RWPE2 (cell line): ENCODE results near the gene FBXW4.

Experiments
- ATAC-seq: fragments of 200-7000 bp; cut with Tn5 transposase; 3 replicates; pipeline ENCODE4 v1.9.1; 2021; ENCODE audit warnings: low read depth
- DNase-seq: peaks from one replicate; pipeline ENCODE4 v3.0.0-alpha.2; 2020; ENCODE audit warnings: low spot score
- H3K27ac ChIP-seq: fragments of 450-650 bp; 2 replicates; pipeline ENCODE4 v1.5.1; 2017; ENCODE audit warnings: mild to moderate bottlenecking; ENCODE audit not compliant: poor library complexity, severe bottlenecking
- H3K27me3 ChIP-seq: fragments of 250-450 bp; sonication (Bioruptor Pico); 2 replicates; pipeline ENCODE4 v1.5.1; 2021; ENCODE audit warnings: mild to moderate bottlenecking, moderate library complexity; ENCODE audit not compliant: insufficient read depth, poor library complexity, severe bottlenecking
- H3K36me3 ChIP-seq: fragments of 250-450 bp; sonication (Bioruptor Pico); 2 replicates; pipeline ENCODE4 v1.5.1; 2020; ENCODE audit warnings: low read depth, mild to moderate bottlenecking, moderate library complexity
- H3K4me1 ChIP-seq: fragments of 250-450 bp; sonication (Bioruptor Pico); 2 replicates; pipeline ENCODE4 v1.5.1; 2021; ENCODE audit warnings: mild to moderate bottlenecking, moderate library complexity; ENCODE audit not compliant: insufficient read depth, poor library complexity, severe bottlenecking
- H3K4me3 ChIP-seq: fragments of 250-450 bp; sonication (Bioruptor Pico); 2 replicates; pipeline ENCODE4 v1.5.1; 2021; ENCODE audit warnings: mild to moderate bottlenecking, moderate library complexity; ENCODE audit not compliant: severe bottlenecking
- H3K9me3 ChIP-seq: fragments of 250-450 bp; sonication (Bioruptor Pico); 2 replicates; pipeline ENCODE4 v1.5.1; 2021; ENCODE audit warnings: mild to moderate bottlenecking, moderate library complexity; ENCODE audit not compliant: severe bottlenecking
- CTCF ChIP-seq: fragments of 450-650 bp; IDR thresholded peaks from one replicate; pipeline ENCODE4 v1.5.1; 2017; ENCODE audit warnings: mild to moderate bottlenecking, moderate library complexity; ENCODE audit not compliant: poor library complexity, severe bottlenecking

The FBXW4 gene

DNA sequence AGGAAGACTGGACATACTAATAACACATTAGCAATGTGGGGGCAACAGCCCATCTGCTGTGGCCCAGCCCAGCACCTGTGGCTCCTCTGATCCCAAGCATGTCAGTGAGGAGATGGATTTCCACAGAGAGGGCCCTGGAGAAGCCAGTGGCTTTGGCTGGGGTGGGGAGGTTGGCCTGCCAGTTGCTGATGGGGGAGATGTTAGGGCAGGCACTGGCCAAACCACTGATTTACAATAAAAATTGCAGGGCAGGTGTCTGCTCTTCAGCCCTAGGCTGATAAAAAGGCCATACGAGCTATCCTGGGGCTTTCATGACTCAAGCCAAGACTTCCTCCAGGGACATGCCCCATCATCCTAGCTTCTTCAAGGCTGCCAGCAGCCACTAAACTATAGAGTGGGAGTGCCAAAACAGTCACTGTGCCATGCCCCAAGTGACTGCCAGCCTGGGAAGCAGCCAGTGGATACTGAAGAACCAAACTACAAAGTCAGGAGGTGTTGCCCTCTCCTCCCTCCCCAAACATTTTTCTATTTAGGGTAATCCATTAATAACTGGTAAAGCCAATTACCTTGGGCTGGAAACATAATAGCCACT lies 69.1 kb downstream of the FBXW4 start:
- TF ChIP-seq CTCF: no peak
- H3K27ac ChIP-seq: no peak overlapping the region
- H3K4me1 ChIP-seq: no peaks in the 10 kb centered on the region
- no peak for DNase-seq
- H3K4me3 ChIP-seq: no peak overlapping the region
- ATAC-seq: no peak
- no peaks in the 10 kb centered on the region for H3K9me3 ChIP-seq
- peaks cover 6% of the 10 kb centered on the region for H3K36me3 ChIP-seq
- H3K27me3 ChIP-seq: no peaks in the 10 kb centered on the region

DNA sequence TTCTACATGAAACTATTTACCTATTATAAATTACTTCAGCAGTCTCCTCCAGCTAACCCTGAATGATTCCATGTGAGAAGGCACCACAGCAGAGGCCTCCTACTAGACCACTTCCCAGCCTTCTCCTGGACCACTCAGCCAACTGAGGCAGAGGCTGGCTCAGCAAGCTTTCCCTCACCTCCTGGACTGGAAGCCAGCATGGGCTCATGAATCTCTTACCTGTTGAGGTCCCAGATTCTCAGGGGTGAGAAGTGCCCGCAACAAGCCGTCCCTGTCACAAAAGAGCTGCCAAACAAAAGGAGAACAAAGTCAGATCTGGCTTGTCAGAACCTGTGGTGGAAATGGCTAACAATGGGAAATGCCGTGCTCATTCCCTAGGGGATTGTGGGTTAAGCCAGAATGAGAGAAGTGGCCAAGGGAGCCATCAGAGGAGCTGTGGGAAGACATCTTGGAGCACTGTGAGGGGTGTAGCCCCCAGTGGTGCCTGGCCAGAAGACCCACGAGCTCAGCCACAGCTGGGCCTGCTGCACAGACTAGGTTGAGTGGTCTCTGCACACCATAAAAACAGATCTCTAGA lies 70.4 kb downstream of the FBXW4 start:
- Histone ChIP-seq H3K27ac (no peak overlapping the region), H3K36me3 (peaks cover 6% of the 10 kb centered on the region), H3K4me3 (no peak overlapping the region), H3K9me3 (no peaks in the 10 kb centered on the region), H3K27me3 (no peaks in the 10 kb centered on the region), H3K4me1 (no peaks in the 10 kb centered on the region)
- DNase-seq (no peak), ATAC-seq (no peak)
- no peak for TF ChIP-seq CTCF

DNA sequence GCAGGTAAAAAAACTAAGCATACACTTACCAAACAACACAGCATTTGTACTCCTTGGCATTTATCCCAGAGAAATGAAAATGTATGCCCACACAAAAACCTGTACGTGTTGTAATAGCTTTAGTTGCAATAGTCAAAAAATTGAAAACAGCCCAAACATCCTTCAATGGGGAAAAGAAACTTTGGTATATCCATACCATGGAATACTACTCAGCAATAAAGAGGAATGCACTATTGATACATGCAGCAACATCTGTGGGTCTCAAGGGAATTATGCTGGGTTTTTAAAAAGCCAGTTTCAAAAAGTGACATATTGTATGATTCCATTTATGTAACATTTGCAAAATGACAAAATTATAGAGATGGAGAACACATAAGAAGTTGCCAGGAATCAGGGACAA lies 71.4 kb downstream of the FBXW4 start:
- H3K36me3 ChIP-seq: peaks cover 6% of the 10 kb centered on the region
- no peak overlapping the region for H3K4me3 ChIP-seq
- no peaks in the 10 kb centered on the region for H3K9me3 ChIP-seq
- H3K27me3 ChIP-seq: no peaks in the 10 kb centered on the region
- H3K4me1 ChIP-seq: no peaks in the 10 kb centered on the region
- DNase-seq (no peak), ATAC-seq (no peak)
- no peak overlapping the region for H3K27ac ChIP-seq
- no peak for TF ChIP-seq CTCF

GRCh38 chr10:101619983-101620382 lies 75.0 kb downstream of the FBXW4 start:
- DNase-seq (no peak), ATAC-seq (no peak)
- Histone ChIP-seq H3K27ac (no peak overlapping the region), H3K27me3 (no peaks in the 10 kb centered on the region), H3K4me1 (no peaks in the 10 kb centered on the region), H3K9me3 (no peaks in the 10 kb centered on the region), H3K4me3 (no peak overlapping the region), H3K36me3 (peaks cover 6% of the 10 kb centered on the region)
- TF ChIP-seq CTCF: no peak

GRCh38 chr10:101618871-101619270 lies 76.1 kb downstream of the FBXW4 start:
- Histone ChIP-seq H3K27me3 (no peaks in the 10 kb centered on the region), H3K36me3 (no peaks in the 10 kb centered on the region), H3K9me3 (no peaks in the 10 kb centered on the region), H3K4me3 (no peak overlapping the region), H3K4me1 (no peaks in the 10 kb centered on the region), H3K27ac (no peak overlapping the region)
- ATAC-seq (no peak), DNase-seq (no peak)
- TF ChIP-seq CTCF: no peak
